Omental fat pad (tissue), 4 donors: Measurements from ENCODE around the gene VPS50. TPM values are rescaled to one million over a fixed set of nuclear protein-coding genes. Genes with fewer than 3 reads are reported as not detected.

Experiments used
- ATAC-seq: fragments of 150-250 bp; one replicate; pipeline ENCODE4 v1.9.1; 2016; ENCODE audit warnings: mild to moderate bottlenecking, moderate library complexity; ENCODE audit not compliant: low FRiP score
- DNase-seq: peaks from one replicate; pipeline ENCODE4 v3.0.0-alpha.2; 2019; ENCODE audit warnings: low spot score
- total RNA-seq, 4 donors: library from RNA; depleted of rRNA; stranded (reverse); fragments of >200 nt; gene quantifications; one replicate each; pipeline ENCODE4 v1.1.0, GENCODE V29; 2016
- TF ChIP-seq, protein P1 (sequence below), 3 donors: fragments of 450-650 bp; IDR thresholded peaks; one replicate each; pipeline ENCODE4 v1.5.1; 2016 to 2017; ENCODE audit warnings: antibody characterized with exemption in 3 of 3, mild to moderate bottlenecking in 3 of 3, moderate library complexity in 2 of 3

VPS50 gene
- total RNA-seq, 4 donors from 2014 or later: 11.3 to 33.7 (median 14.2) TPM

DNA sequence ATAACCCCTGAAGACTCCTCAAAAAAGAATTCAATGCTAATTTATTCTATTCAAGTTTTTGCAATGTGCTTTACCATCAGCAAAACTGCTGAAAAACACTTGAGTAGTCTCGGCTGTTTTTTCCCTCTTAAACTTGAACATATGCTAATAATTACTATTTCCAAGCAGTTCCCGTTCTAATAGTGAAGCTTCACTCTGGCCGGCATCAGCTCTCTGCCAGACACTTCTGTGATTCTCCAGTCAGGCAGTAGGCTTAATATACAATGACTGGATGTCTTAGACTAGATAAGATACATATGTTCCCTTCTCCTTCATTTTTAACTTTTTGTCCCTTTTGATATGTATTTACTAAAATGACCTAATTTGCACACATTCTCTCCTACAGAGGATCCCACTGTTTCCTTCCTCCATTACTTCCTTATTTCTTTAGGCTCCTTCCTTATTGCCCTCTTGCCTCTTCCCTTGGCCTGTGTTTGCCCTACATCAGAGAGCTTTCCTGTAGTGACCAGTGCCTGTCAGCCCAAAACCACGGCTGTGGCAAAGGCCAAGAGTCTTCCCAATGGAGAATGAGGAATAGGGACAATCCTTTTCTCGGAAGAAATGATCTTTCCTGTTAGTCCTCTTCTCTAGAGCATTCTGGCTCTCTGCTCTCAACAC is 29.4 kb upstream of the VPS50 start:
- TF ChIP-seq, protein P1, sequence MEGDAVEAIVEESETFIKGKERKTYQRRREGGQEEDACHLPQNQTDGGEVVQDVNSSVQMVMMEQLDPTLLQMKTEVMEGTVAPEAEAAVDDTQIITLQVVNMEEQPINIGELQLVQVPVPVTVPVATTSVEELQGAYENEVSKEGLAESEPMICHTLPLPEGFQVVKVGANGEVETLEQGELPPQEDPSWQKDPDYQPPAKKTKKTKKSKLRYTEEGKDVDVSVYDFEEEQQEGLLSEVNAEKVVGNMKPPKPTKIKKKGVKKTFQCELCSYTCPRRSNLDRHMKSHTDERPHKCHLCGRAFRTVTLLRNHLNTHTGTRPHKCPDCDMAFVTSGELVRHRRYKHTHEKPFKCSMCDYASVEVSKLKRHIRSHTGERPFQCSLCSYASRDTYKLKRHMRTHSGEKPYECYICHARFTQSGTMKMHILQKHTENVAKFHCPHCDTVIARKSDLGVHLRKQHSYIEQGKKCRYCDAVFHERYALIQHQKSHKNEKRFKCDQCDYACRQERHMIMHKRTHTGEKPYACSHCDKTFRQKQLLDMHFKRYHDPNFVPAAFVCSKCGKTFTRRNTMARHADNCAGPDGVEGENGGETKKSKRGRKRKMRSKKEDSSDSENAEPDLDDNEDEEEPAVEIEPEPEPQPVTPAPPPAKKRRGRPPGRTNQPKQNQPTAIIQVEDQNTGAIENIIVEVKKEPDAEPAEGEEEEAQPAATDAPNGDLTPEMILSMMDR (IDR thresholded peaks at IDR 0.05): no peak
- no peak for DNase-seq
- ATAC-seq: no peak

DNA sequence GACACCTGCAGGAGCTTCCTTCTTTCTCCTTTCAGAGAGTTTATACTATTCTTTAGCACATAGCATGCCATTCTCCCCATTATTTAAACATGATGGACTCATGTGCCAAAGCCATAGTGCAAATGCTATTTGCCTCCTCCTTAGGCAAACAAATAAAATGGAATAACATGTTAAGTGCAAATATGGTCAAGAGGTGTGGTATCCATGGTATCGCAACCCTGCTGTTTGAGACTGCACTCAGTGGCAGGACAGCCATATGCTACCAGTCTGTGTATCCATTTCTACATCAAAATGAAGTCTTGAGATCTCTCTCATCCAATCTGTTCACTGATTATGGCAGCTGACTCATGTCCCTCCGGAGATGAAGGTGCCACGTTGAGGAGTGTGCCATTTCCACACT is 28.7 kb upstream of the VPS50 start:
- DNase-seq (no peak), ATAC-seq (no peak)
- TF ChIP-seq, protein P1 (IDR thresholded peaks at IDR 0.05): no peak

DNA sequence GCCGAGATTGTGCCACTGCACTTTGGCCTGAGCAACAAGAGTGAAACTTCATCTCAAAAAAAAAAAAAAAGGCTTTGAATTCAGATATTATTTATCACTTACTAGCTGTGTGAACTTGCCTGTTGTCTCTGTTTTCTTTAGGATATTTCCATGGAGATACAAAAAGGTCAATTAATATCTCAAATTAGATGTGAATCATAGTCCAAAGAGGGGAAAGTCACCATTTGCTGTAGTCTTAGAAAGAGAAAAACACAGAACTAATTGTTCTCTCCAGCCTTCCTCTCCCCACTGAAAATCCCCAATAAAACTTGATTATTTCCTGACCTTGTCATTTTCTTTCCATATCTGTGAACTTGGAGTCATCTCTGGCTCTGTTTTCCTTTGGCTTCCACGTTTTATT is 27.1 kb upstream of the VPS50 start:
- ATAC-seq (no peak), DNase-seq (no peak)
- TF ChIP-seq, protein P1 (IDR thresholded peaks at IDR 0.05): no peak

GRCh38 chr7:93211228-93211818 is 20.8 kb upstream of the VPS50 start:
- DNase-seq: no peak
- ATAC-seq: no peak
- TF ChIP-seq, protein P1 (IDR thresholded peaks at IDR 0.05): no peak

- TF ChIP-seq, protein P1 (IDR thresholded peaks at IDR 0.05): no peak
- DNase-seq (no peak), ATAC-seq (no peak)
Observed at GRCh38 chr7:93212881-93213280, 19.3 kb upstream of the VPS50 start.

- TF ChIP-seq, protein P1 (IDR thresholded peaks at IDR 0.05): no peak
- ATAC-seq (no peak), DNase-seq (no peak)
Observed at GRCh38 chr7:93218997-93219827, 13.0 kb upstream of the VPS50 start.
